SK-N-SH (cell line): Measurements from ENCODE around the gene KCNG4. TPM values are rescaled to one million over a fixed set of nuclear protein-coding genes. Genes with fewer than 3 reads are reported as not detected.

ENCODE experiments used
- CTCF ChIA-PET: fragments of 300-600, 350-600 bp; formaldehyde crosslinking; extraction: SDS; loops from one replicate; lab custom pipeline; 2021; lab: Yijun Ruan, JAX
- POLR2A ChIA-PET: fragments of 350-600 bp; sonication (Branson Sonifier 250); formaldehyde crosslinking; extraction: SDS; loops from one replicate; lab custom pipeline; 2020; ENCODE audit warnings: antibody characterized with exemption, inconsistent platforms; lab: Yijun Ruan, JAX
- DNase-seq: peaks from one replicate; pipeline ENCODE4 v3.0.0; 2012
- H2AFZ ChIP-seq: fragments of 200-600 bp; sonication (generic); 2 replicates; pipeline ENCODE4 v1.8.1; 2016; ENCODE audit warnings: antibody characterized with exemption, mild to moderate bottlenecking, low read depth
- H3F3A ChIP-seq: fragments of 200-600 bp; sonication (generic); replicated peaks from 2 replicates; pipeline ENCODE3; 2016; ENCODE audit warnings: antibody characterized with exemption, mild to moderate bottlenecking; ENCODE audit not compliant: insufficient read depth
- H3K27ac ChIP-seq, 2 experiments: fragments of 200-500 bp in 1 of 2; fragments of 200-600 bp in 1 of 2; sonication (Bioruptor generic) in 1 of 2; sonication (generic), shearing (Covaris generic) in 1 of 2; 2 replicates each; pipeline versions ENCODE4 v1.5.1 to v1.6.1; 2014 to 2016; ENCODE audit warnings: low read depth in 2 of 2, inconsistent platforms in 1 of 2, low read length in 1 of 2, mild to moderate bottlenecking in 1 of 2, mixed read lengths in 1 of 2
- H3K27me3 ChIP-seq: fragments of 200-600 bp; sonication (generic), shearing (Covaris generic); 2 replicates; pipeline ENCODE4 v1.6.1; 2016; ENCODE audit warnings: mixed run types; ENCODE audit not compliant: insufficient read depth
- H3K36me3 ChIP-seq, 2 experiments: fragments of 200-500 bp in 1 of 2; fragments of 200-600 bp in 1 of 2; sonication (Bioruptor generic) in 1 of 2; sonication (generic) in 1 of 2; replicated peaks in 1 of 2; 2 replicates each; pipeline versions ENCODE3 to v1.5.1; 2014 to 2016; ENCODE audit warnings: low read length in 1 of 2, mild to moderate bottlenecking in 1 of 2; ENCODE audit not compliant: insufficient read depth in 2 of 2, control insufficient read depth in 1 of 2
- H3K4me1 ChIP-seq, 2 experiments: fragments of 200-500 bp in 1 of 2; fragments of 200-600 bp in 1 of 2; sonication (Bioruptor generic) in 1 of 2; sonication (generic), shearing (Covaris generic) in 1 of 2; 2 replicates each; pipeline versions ENCODE4 v1.5.1 to v1.6.1; 2014 to 2016; ENCODE audit warnings: low read depth in 1 of 2, low read length in 1 of 2, mixed run types in 1 of 2; ENCODE audit not compliant: insufficient read depth in 2 of 2, control insufficient read depth in 1 of 2
- H3K4me2 ChIP-seq: fragments of 200-600 bp; sonication (generic), shearing (Covaris generic); 2 replicates; pipeline ENCODE4 v1.6.1; 2017; ENCODE audit warnings: mixed run types
- H3K4me3 ChIP-seq, 2 experiments: fragments of 200-500 bp in 1 of 2; fragments of 200-600 bp in 1 of 2; sonication (Bioruptor generic) in 1 of 2; sonication (generic), shearing (Covaris generic) in 1 of 2; 2 replicates each; pipeline versions ENCODE4 v1.5.1 to v1.8.1; 2014 to 2016; ENCODE audit warnings: low read depth in 2 of 2, inconsistent platforms in 1 of 2, low read length in 1 of 2, mild to moderate bottlenecking in 1 of 2, mixed read lengths in 1 of 2, moderate library complexity in 1 of 2
- H3K79me2 ChIP-seq: fragments of 200-600 bp; sonication (generic); 2 replicates; pipeline ENCODE4 v1.8.1; 2017; ENCODE audit warnings: mild to moderate bottlenecking; ENCODE audit not compliant: insufficient read depth
- H3K9ac ChIP-seq: fragments of 200-600 bp; sonication (generic); 2 replicates; pipeline ENCODE4 v1.6.1; 2017; ENCODE audit warnings: mixed run types
- H3K9me2 ChIP-seq: fragments of 200-600 bp; sonication (generic); 2 replicates; pipeline ENCODE4 v1.6.1; 2017; ENCODE audit warnings: mixed run types
- H3K9me3 ChIP-seq: fragments of 200-600 bp; sonication (generic); 2 replicates; pipeline ENCODE4 v1.6.1; 2017; ENCODE audit warnings: mixed run types, mild to moderate bottlenecking, moderate library complexity
- H4K20me1 ChIP-seq: fragments of 200-600 bp; sonication (generic); 2 replicates; pipeline ENCODE4 v1.6.1; 2017; ENCODE audit warnings: mild to moderate bottlenecking, mixed run types; ENCODE audit not compliant: insufficient read depth
- CHD2 ChIP-seq: fragments of 150-350 bp; IDR thresholded peaks from 2 replicates; pipeline ENCODE4 v1.6.1; 2018; ENCODE audit warnings: low read length; ENCODE audit not compliant: partially characterized antibody
- ELF1 ChIP-seq: IDR thresholded peaks from 2 replicates; pipeline ENCODE4 v1.4.0; 2012
- FOSL2 ChIP-seq: IDR thresholded peaks from 2 replicates; pipeline ENCODE4 v1.4.0; 2012; ENCODE audit warnings: low read depth, mild to moderate bottlenecking, moderate library complexity, borderline replicate concordance
- GABPA ChIP-seq: IDR thresholded peaks from 2 replicates; pipeline ENCODE4 v1.4.0; 2012; ENCODE audit warnings: low read depth, mild to moderate bottlenecking
- GATA2 ChIP-seq: sonication (generic); formaldehyde crosslinking; IDR thresholded peaks from 2 replicates; pipeline ENCODE4 v1.5.0; 2020; ENCODE audit warnings: mild to moderate bottlenecking, missing genetic modification reagents
- MAX ChIP-seq: IDR thresholded peaks from 2 replicates; pipeline ENCODE4 v1.4.0; 2012; ENCODE audit warnings: low read depth
- MEF2A ChIP-seq: IDR thresholded peaks from 2 replicates; pipeline ENCODE4 v1.4.0; 2012; ENCODE audit warnings: low read depth, borderline replicate concordance
- PBX3 ChIP-seq: IDR thresholded peaks from 2 replicates; pipeline ENCODE4; 2012
- POLR2AphosphoS5 ChIP-seq: IDR thresholded peaks from 2 replicates; pipeline ENCODE4 v1.6.1; 2012; ENCODE audit warnings: low read depth, low read length
- RCOR1 ChIP-seq: fragments of 150-350 bp; IDR thresholded peaks from 2 replicates; pipeline ENCODE4 v1.6.1; 2017; ENCODE audit warnings: antibody characterized with exemption, low read length
- SMC3 ChIP-seq: IDR thresholded peaks from 2 replicates; pipeline ENCODE4 v1.6.1; 2012; ENCODE audit warnings: low read depth, low read length, improper control_type of control experiment
- USF2 ChIP-seq: fragments of 150-350 bp; IDR thresholded peaks from 2 replicates; pipeline ENCODE4 v1.6.1; 2017; ENCODE audit warnings: antibody characterized with exemption, low read length, low read depth, borderline replicate concordance
- YY1 ChIP-seq: IDR thresholded peaks from 2 replicates; pipeline ENCODE4 v1.4.0; 2012; ENCODE audit warnings: low read depth, mild to moderate bottlenecking
- ZBTB33 ChIP-seq: IDR thresholded peaks from 2 replicates; pipeline ENCODE4 v1.4.0; 2012; ENCODE audit warnings: low read depth, borderline replicate concordance
- WGBS: methylation state at CpG from one replicate; pipeline ENCODE4 v1.1.6; 2017; ENCODE audit warnings: low lambda C conversion rate; 5-methylcytosine and 5-hydroxymethylcytosine counted together
- polyA plus RNA-seq, 3 experiments: library from polyadenylated mRNA; depleted of rRNA; stranded (reverse); fragments of >200 nt; gene quantifications; 2 replicates each; pipeline ENCODE4 v1.2.3, GENCODE V29; 2012

Gene KCNG4
- polyA plus RNA-seq, 1 of the 3 experiments (the other 2 are of a cell fraction), result not detected

GRCh38 chr16:84179612-84180320, 60.0 kb downstream of the KCNG4 start:
- no peak overlapping the region for H3K4me3 ChIP-seq
- no peak overlapping the region for H2AFZ ChIP-seq
- 0 out of 2 replicates have a peak, but pooled peaks cover 5% of the 10 kb centered on the region for H4K20me1 ChIP-seq
- DNase-seq, result no peak
- no peak overlapping the region for H3K27ac ChIP-seq
- WGBS, result 98% methylated on average over 8 of the region's 33 CpGs
- TF ChIP-seq CHD2, result no peak
- TF ChIP-seq ZBTB33, result no peak
- no peak for TF ChIP-seq POLR2AphosphoS5
- no peak for TF ChIP-seq GATA2
- TF ChIP-seq YY1, result no peak
- TF ChIP-seq SMC3, result no peak
- no peak for TF ChIP-seq GABPA
- no peak for TF ChIP-seq USF2
- no peak for TF ChIP-seq FOSL2
- TF ChIP-seq RCOR1, result no peak
- no peak for TF ChIP-seq ELF1
- no peak for TF ChIP-seq MEF2A
- H3K4me1 ChIP-seq, result peaks cover 0 to 7% of the 10 kb centered on the region in 2 experiments; a peak in 1 of 4 replicates
- H3K36me3 ChIP-seq, result peaks cover 0 to 61% of the 10 kb centered on the region in 2 experiments
- H3K9me3 ChIP-seq, result no peaks in the 10 kb centered on the region
- no peak overlapping the region for H3K9ac ChIP-seq
- H3F3A ChIP-seq, result no peaks in the 10 kb centered on the region
- no peak overlapping the region for H3K4me2 ChIP-seq
- H3K79me2 ChIP-seq, result peaks cover 12% of the 10 kb centered on the region
- ChIA-PET CTCF (interaction anchor here (0.8 to 9.0 kb wide), 5 partner anchors 15 to 304 kb away, joined by 3 to 109 read pairs (median 4); no protein-coding TSS in a partner anchor), POLR2A (no interaction called here)
- H3K9me2 ChIP-seq, result no peaks in the 10 kb centered on the region
- H3K27me3 ChIP-seq, result no peaks in the 10 kb centered on the region

- WGBS, result 97% methylated on average over 12 of the region's 28 CpGs
Observed at GRCh38 chr16:84178892-84179611, 60.8 kb downstream of the KCNG4 start.

More at GRCh38 chr16:84178892-84179611, 60.8 kb downstream of the KCNG4 start:
- H3K4me2 ChIP-seq, result no peak overlapping the region
- H4K20me1 ChIP-seq, result 0 out of 2 replicates have a peak, but pooled peaks cover 5% of the 10 kb centered on the region
- POLR2A ChIA-PET, result interaction anchor here (1.2 kb wide), 1 partner anchor 8 kb away, joined by 3 read pairs; the partner anchor contains the start of gene TAF1C
- no peak overlapping the region for H3K4me3 ChIP-seq
- no peak for DNase-seq
- H3K79me2 ChIP-seq, result peaks cover 5% of the 10 kb centered on the region; the same call in 1 of the 2 replicates
- H3K27me3 ChIP-seq, result no peaks in the 10 kb centered on the region
- peaks cover 0 to 54% of the 10 kb centered on the region in 2 experiments for H3K36me3 ChIP-seq
- no peak overlapping the region for H3K9ac ChIP-seq
- no peaks in the 10 kb centered on the region for H3K9me3 ChIP-seq
- no peaks in the 10 kb centered on the region for H3K9me2 ChIP-seq
- no peak overlapping the region for H2AFZ ChIP-seq
- CTCF ChIA-PET, result interaction anchor here (0.6 to 9.0 kb wide), 9 partner anchors 8 to 305 kb away, joined by 3 to 109 read pairs (median 3); partner anchors contain the start of gene TAF1C
- no peak overlapping the region for H3K27ac ChIP-seq
- H3K4me1 ChIP-seq, result peaks cover 0 to 7% of the 10 kb centered on the region in 2 experiments; a peak in 1 of 4 replicates
- H3F3A ChIP-seq, result no peaks in the 10 kb centered on the region
- TF ChIP-seq MAX (no peak), ELF1 (no peak), PBX3 (no peak)
- TF ChIP-seq, all 33 proteins: peak for 0
